Breast epithelium (tissue), 4 donors: ENCODE results near the gene NCK1. TPM values are rescaled to one million over a fixed set of nuclear protein-coding genes. Genes with fewer than 3 reads are reported as not detected.
"Not testable (repeated sequence)": the region's sequence is repeated elsewhere in the genome, so short reads cannot be mapped to it uniquely, and the experiment has no call there.

Experiments used
- DNase-seq, 2 donors: peaks; one replicate each; pipeline ENCODE4 v3.0.0-alpha.2; 2019; ENCODE audit warnings: low spot score in 2 of 2
- H3K27ac ChIP-seq, 2 donors: fragments of 200-600 bp; sonication (generic) in 1 of 2; one replicate each; pipeline ENCODE4 v1.5.1; 2016 to 2019; ENCODE audit warnings: mild to moderate bottlenecking in 1 of 2
- H3K27me3 ChIP-seq, 2 donors: fragments of 200-600 bp; sonication (generic) in 1 of 2; one replicate each; pipeline versions ENCODE4 v1.5.1 to v1.6.0; 2017 to 2019; ENCODE audit warnings: control low read depth in 1 of 2, mild to moderate bottlenecking in 1 of 2
- H3K36me3 ChIP-seq: fragments of 200-600 bp; one replicate; pipeline ENCODE4 v1.5.1; 2019
- H3K4me1 ChIP-seq, 2 donors: fragments of 200-600 bp; sonication (generic); one replicate each; pipeline ENCODE4 v1.5.1; 2016 to 2019; ENCODE audit warnings: control low read depth in 1 of 2
- H3K4me3 ChIP-seq, 3 donors: fragments of 200-600 bp; sonication (generic); 1 replicate in 2 of 3; 2 replicates in 1 of 3; pipeline ENCODE4 v1.5.1; 2016 to 2019; ENCODE audit warnings: mild to moderate bottlenecking in 3 of 3, moderate library complexity in 2 of 3
- H3K9me3 ChIP-seq, 2 donors: fragments of 200-600 bp; sonication (generic) in 1 of 2; one replicate each; pipeline ENCODE4 v1.5.1; 2016 to 2019; ENCODE audit warnings: control low read depth in 1 of 2
- POLR2A ChIP-seq: fragments of 450-650 bp; IDR thresholded peaks from one replicate; pipeline ENCODE4 v1.6.1; 2016; ENCODE audit warnings: antibody characterized with exemption, mild to moderate bottlenecking, moderate library complexity
- POLR2AphosphoS5 ChIP-seq, 3 donors: sonication (generic); formaldehyde crosslinking; IDR thresholded peaks; one replicate each; pipeline ENCODE4 v1.6.1; 2017; ENCODE audit warnings: antibody characterized with exemption in 3 of 3
- intact Hi-C: fragments of 100-400 bp; cut with DNase I; formaldehyde crosslinking; loops from one replicate; pipeline ENCODE4 v1.15.1; 2023; ENCODE audit warnings: low total_unique reads
- total RNA-seq, 3 donors: library from RNA; depleted of rRNA; stranded (reverse); fragments of >200 nt; gene quantifications; one replicate each; pipeline ENCODE4 v1.1.0, GENCODE V29; 2016
- TF ChIP-seq, protein P1 (sequence below), 3 donors: fragments of 450-650 bp; IDR thresholded peaks; one replicate each; pipeline ENCODE4 v1.5.1; 2016 to 2017; ENCODE audit warnings: antibody characterized with exemption in 3 of 3, mild to moderate bottlenecking in 3 of 3, moderate library complexity in 3 of 3

NCK1 gene
- total RNA-seq, 3 donors from 2014 or later: 62.3 to 77.0 (median 75.5) TPM

DNA sequence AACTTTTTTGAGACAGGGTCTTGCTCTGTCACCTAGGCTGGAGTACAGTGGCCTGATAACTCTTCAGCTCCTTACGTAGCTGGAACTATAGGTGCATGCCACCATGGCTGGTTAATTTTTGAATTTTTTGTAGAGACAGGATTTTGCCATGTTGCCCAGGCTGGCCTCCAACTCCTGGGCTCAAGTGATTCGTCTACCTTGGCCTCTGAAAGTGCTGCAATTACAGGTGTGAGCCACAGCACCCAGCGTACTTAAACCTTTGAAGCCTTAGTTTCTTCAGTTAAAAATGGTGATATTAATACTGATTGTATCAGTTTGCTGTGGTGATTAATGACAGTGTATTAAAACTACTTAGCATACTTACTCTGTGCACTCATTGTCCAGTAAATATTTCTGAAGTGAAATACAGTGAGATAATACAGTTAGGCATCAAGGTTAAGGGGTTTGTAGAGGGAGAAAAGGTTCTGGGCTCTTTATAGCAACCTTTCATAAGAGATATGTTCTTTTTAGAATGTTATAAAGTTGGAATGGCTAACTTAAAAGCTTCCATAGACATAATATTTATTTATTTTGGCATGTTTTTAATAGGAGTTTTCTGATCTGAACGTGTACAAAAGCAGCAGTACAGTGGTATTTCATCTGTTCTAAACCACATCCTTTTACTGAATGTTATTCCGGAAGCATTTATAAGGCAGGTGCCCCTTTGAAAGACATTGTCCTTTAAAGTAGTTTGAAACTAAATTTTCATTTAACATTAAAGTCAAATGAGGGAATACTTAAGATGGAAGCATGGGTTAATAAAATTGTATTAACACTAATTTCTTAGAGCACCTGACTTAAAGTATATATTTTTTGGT, 23.6 kb downstream of the NCK1 start:
- no peaks in the 10 kb centered on the region for H3K4me1 ChIP-seq
- DNase-seq: no peak
- intact Hi-C loops: no loop called here
- TF ChIP-seq POLR2A: no peak
- TF ChIP-seq, protein P1, sequence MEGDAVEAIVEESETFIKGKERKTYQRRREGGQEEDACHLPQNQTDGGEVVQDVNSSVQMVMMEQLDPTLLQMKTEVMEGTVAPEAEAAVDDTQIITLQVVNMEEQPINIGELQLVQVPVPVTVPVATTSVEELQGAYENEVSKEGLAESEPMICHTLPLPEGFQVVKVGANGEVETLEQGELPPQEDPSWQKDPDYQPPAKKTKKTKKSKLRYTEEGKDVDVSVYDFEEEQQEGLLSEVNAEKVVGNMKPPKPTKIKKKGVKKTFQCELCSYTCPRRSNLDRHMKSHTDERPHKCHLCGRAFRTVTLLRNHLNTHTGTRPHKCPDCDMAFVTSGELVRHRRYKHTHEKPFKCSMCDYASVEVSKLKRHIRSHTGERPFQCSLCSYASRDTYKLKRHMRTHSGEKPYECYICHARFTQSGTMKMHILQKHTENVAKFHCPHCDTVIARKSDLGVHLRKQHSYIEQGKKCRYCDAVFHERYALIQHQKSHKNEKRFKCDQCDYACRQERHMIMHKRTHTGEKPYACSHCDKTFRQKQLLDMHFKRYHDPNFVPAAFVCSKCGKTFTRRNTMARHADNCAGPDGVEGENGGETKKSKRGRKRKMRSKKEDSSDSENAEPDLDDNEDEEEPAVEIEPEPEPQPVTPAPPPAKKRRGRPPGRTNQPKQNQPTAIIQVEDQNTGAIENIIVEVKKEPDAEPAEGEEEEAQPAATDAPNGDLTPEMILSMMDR (IDR thresholded peaks at IDR 0.05): no peak
- no peak for TF ChIP-seq POLR2AphosphoS5 (IDR thresholded peaks at IDR 0.05)
- H3K27me3 ChIP-seq: no peaks in the 10 kb centered on the region
- H3K27ac ChIP-seq: no peak overlapping the region
- H3K4me3 ChIP-seq: no peak overlapping the region
- no peaks in the 10 kb centered on the region for H3K36me3 ChIP-seq
- H3K9me3 ChIP-seq: peaks cover 0 to 6% of the 10 kb centered on the region in 2 donors

DNA sequence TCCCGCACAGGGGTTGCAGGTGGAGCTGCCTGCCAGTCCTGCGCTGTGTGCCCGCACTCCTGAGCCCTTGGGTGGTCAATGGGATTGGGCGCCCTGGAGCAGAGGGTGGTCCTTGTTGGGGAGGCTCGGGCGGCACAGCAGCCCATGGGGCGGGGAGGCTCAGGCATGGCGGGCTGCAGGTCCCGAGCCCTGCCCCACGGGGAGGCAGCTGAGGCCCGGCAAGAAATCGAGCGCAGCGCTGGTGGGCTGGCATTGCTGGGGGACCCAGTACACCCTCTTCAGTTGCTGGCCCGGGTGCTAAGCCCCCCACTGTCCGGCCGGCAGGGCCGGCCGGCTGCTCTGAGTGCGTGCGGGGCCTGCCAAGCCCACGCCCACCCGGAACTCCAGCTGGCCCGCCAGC, 27.9 kb downstream of the NCK1 start:
- no peak for DNase-seq
- H3K9me3 ChIP-seq: peaks cover 5 to 6% of the 10 kb centered on the region in 2 donors
- no peak overlapping the region for H3K27ac ChIP-seq
- intact Hi-C loops: no loop called here
- no peaks in the 10 kb centered on the region for H3K36me3 ChIP-seq
- H3K4me1 ChIP-seq: peaks cover 0 to 4% of the 10 kb centered on the region in 2 donors
- TF ChIP-seq POLR2A (no peak), POLR2AphosphoS5 (IDR thresholded peaks at IDR 0.05) (no peak)
- TF ChIP-seq, protein P1 (IDR thresholded peaks at IDR 0.05): no peak
- no peak overlapping the region for H3K4me3 ChIP-seq
- H3K27me3 ChIP-seq: no peaks in the 10 kb centered on the region

DNA sequence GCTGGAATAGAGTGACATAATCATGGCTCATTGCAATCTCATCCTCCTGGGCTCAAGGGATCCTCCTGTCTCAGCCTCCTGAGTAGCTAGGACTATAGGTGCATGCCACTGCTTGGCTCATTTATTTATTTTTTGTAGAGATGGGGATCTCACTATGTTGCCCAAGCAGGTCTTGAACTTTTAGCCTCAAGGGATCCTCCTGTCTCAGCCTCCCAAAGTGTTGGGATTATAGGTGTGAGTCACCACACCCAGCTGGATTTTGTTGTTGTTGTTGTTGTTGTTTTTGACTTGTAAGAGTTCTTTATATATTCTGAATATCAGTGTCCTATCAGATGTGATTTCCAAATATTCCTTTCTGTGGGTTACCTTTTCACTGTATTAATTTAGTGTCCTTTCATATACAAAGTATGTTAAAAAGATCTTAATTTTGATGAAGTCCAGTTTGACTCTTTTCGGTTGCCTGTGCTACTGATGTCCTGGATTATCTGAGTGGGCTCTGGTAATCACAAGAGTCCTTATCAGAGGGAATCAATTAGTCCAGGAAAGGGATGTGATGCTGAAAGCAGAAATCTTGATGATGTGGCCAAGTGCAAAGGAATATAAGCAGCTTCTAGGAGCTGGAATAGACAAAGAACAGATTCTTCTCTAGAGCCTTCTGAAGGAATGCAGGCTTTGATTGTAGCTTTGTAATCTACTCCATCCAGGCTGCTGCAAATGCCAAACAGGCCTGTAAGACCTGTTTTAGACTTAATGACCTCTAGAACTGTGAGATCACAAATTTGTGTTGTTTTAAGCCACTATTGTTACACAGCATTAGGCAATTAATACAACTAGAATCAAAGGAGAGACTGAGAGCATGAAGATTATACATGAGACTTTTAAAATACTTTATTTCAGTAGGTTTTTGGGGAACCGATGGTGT, 30.2 kb downstream of the NCK1 start:
- intact Hi-C loops: no loop called here
- Histone ChIP-seq H3K9me3 (peaks cover 5 to 6% of the 10 kb centered on the region in 2 donors), H3K27ac (no peak overlapping the region), H3K36me3 (no peaks in the 10 kb centered on the region), H3K4me3 (no peak overlapping the region), H3K27me3 (no peaks in the 10 kb centered on the region), H3K4me1 (peaks cover 0 to 4% of the 10 kb centered on the region in 2 donors)
- TF ChIP-seq, protein P1 (IDR thresholded peaks at IDR 0.05): no peak
- TF ChIP-seq POLR2A: no peak
- TF ChIP-seq POLR2AphosphoS5 (IDR thresholded peaks at IDR 0.05): no peak
- no peak for DNase-seq

DNA sequence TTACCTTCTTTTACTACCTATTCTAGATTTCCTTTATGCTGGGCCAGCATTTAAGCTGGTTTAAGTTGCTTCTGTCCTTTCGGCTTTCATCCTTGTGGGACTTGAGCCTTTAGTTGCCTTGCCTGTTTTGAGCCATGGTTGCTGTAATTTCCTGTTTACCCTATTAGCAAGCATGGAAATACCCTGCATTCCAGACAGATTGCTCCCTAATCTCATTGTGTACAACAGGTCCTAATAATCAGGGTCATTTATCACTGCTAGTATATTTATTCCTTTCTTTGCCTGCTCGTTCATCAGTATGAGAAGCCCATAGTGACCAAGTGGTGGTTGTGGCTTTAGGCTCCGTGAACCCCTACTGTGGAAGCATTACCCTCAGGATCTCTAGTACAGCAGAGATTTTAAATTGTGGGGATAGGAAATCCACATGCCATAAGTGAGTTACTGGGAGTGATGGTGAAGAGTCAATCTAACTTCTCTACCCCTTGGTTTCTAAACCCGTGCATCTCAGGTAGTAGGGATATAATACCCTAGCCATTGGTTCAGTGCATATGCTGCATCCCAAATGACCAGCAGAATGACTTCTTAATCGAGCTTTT, 31.9 kb downstream of the NCK1 start:
- Histone ChIP-seq H3K9me3 (peaks cover 5 to 6% of the 10 kb centered on the region in 2 donors), H3K27me3 (no peaks in the 10 kb centered on the region), H3K36me3 (no peaks in the 10 kb centered on the region), H3K27ac (peak overlapping the region in 1 of 2 donors; percentile 30), H3K4me3 (no peak overlapping the region), H3K4me1 (peaks cover 0 to 4% of the 10 kb centered on the region in 2 donors)
- TF ChIP-seq, protein P1 (IDR thresholded peaks at IDR 0.05): no peak
- TF ChIP-seq POLR2A: no peak
- TF ChIP-seq POLR2AphosphoS5 (IDR thresholded peaks at IDR 0.05): no peak
- intact Hi-C loops: no loop called here
- DNase-seq: no peak

DNA sequence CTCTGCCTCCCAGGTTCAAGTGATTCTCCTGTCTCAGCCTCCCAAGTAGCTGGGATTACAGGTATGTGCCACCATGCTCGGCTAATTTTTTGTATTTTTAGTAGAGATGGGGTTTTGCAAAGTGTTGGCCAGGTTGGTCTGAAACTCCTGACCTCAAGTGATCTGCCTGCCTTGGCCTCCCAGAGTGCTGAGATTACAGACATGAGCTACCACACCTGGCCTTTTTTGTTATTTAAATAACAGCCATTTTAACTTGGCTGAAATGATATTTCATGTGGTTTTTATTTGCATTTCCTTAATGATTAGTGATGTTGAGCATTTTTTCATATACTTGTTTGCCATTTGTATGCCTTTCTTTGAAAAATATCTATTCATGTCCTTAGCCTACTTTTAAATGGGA, 35.2 kb downstream of the NCK1 start:
- H3K36me3 ChIP-seq, DNase-seq, intact Hi-C loops, H3K27me3 ChIP-seq, H3K9me3 ChIP-seq, H3K4me1 ChIP-seq, H3K4me3 ChIP-seq, H3K27ac ChIP-seq: not testable (repeated sequence)
